Measurements from ENCODE around the gene STMN3. TPM values are rescaled to one million over a fixed set of nuclear protein-coding genes. Genes with fewer than 3 reads are reported as not detected.

Gene STMN3
- total RNA-seq, 4 donors from 2014 or later: 0.51 to 1.9 (median 0.88) TPM

- ATAC-seq: no peak
- in situ Hi-C loops (cut with MboI; ENCODE audit: low sequenced_read_pairs in 4 of 4): loop anchor here in 1 of 4 donors (25.0 kb wide), 1 partner anchor 108 kb away; the partner anchor contains the start of genes PTK6 and SRMS
- peaks cover 7 to 9% of the 10 kb centered on the region in 2 donors for H3K4me1 ChIP-seq
These were observed 8.0 kb downstream of the STMN3 start for GRCh38 chr20:63645218-63645617.

GRCh38 chr20:63643946-63644345 is 9.3 kb downstream of the STMN3 start:
- intact Hi-C loops (cut with DNase I; ENCODE audit: low total_unique reads) (loop anchor here (2.0 to 5.0 kb wide), 2 partner anchors 15 to 93 kb away; partner anchors contain the start of genes LIME1, RTEL1 and SLC2A4RG), in situ Hi-C loops (cut with MboI; ENCODE audit: low sequenced_read_pairs in 4 of 4) (loop anchor here in 1 of 4 donors (25.0 kb wide), 1 partner anchor 107 kb away; the partner anchor contains the start of genes PTK6 and SRMS)
- H3K9me3 ChIP-seq: no peaks in the 10 kb centered on the region
- no peak overlapping the region for H3K27ac ChIP-seq
- TF ChIP-seq, protein P1, sequence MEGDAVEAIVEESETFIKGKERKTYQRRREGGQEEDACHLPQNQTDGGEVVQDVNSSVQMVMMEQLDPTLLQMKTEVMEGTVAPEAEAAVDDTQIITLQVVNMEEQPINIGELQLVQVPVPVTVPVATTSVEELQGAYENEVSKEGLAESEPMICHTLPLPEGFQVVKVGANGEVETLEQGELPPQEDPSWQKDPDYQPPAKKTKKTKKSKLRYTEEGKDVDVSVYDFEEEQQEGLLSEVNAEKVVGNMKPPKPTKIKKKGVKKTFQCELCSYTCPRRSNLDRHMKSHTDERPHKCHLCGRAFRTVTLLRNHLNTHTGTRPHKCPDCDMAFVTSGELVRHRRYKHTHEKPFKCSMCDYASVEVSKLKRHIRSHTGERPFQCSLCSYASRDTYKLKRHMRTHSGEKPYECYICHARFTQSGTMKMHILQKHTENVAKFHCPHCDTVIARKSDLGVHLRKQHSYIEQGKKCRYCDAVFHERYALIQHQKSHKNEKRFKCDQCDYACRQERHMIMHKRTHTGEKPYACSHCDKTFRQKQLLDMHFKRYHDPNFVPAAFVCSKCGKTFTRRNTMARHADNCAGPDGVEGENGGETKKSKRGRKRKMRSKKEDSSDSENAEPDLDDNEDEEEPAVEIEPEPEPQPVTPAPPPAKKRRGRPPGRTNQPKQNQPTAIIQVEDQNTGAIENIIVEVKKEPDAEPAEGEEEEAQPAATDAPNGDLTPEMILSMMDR (IDR thresholded peaks at IDR 0.05 in 4 of 5, conservative IDR thresholded peaks at IDR 0.05 in 1 of 5): no peak
- TF ChIP-seq POLR2A (IDR thresholded peaks at IDR 0.05): no peak
- ATAC-seq: no peak
- H3K4me1 ChIP-seq: peaks cover 7 to 9% of the 10 kb centered on the region in 2 donors
- H3K27me3 ChIP-seq: no peaks in the 10 kb centered on the region
- H3K4me3 ChIP-seq: no peak overlapping the region
- DNase-seq: no peak
- no peaks in the 10 kb centered on the region for H3K36me3 ChIP-seq

More at GRCh38 chr20:63645218-63645617, 8.0 kb downstream of the STMN3 start:
- Histone ChIP-seq H3K27me3 (no peaks in the 10 kb centered on the region), H3K36me3 (no peaks in the 10 kb centered on the region), H3K9me3 (no peaks in the 10 kb centered on the region), H3K27ac (no peak overlapping the region), H3K4me3 (no peak overlapping the region)
- intact Hi-C loops (cut with DNase I; ENCODE audit: low total_unique reads): no loop called here
- no peak for DNase-seq
- TF ChIP-seq, protein P1 (IDR thresholded peaks at IDR 0.05 in 4 of 5, conservative IDR thresholded peaks at IDR 0.05 in 1 of 5): no peak
- no peak for TF ChIP-seq POLR2A (IDR thresholded peaks at IDR 0.05)

- TF ChIP-seq, protein P1 (IDR thresholded peaks at IDR 0.05 in 4 of 5, conservative IDR thresholded peaks at IDR 0.05 in 1 of 5): no peak
- TF ChIP-seq POLR2A (IDR thresholded peaks at IDR 0.05): no peak
- in situ Hi-C loops (cut with MboI; ENCODE audit: low sequenced_read_pairs in 4 of 4): loop anchor here in 1 of 4 donors (25.0 kb wide), 1 partner anchor 106 kb away; the partner anchor contains the start of genes PTK6 and SRMS
- intact Hi-C loops (cut with DNase I; ENCODE audit: low total_unique reads): loop anchor here (2.0 to 5.0 kb wide), 2 partner anchors 15 to 94 kb away; partner anchors contain the start of genes LIME1, RTEL1 and SLC2A4RG
- Histone ChIP-seq H3K27ac (no peak overlapping the region), H3K36me3 (no peaks in the 10 kb centered on the region), H3K4me3 (no peak overlapping the region), H3K27me3 (no peaks in the 10 kb centered on the region), H3K4me1 (peaks cover 7 to 9% of the 10 kb centered on the region in 2 donors), H3K9me3 (no peaks in the 10 kb centered on the region)
- ATAC-seq (no peak), DNase-seq (no peak)
These were observed 9.7 kb downstream of the STMN3 start for GRCh38 chr20:63643499-63643898.

GRCh38 chr20:63642527-63643247 is 10.5 kb downstream of the STMN3 start:
- H3K9me3 ChIP-seq: no peaks in the 10 kb centered on the region
- peak overlapping the region; percentile 48 to 70 (median 62) for H3K4me3 ChIP-seq
- DNase-seq: no peak
- peaks cover 9 to 10% of the 10 kb centered on the region in 2 donors for H3K4me1 ChIP-seq
- intact Hi-C loops (cut with DNase I; ENCODE audit: low total_unique reads) (loop anchor here (2.0 to 5.0 kb wide), 2 partner anchors 16 to 95 kb away; partner anchors contain the start of genes LIME1, RTEL1 and SLC2A4RG), in situ Hi-C loops (cut with MboI; ENCODE audit: low sequenced_read_pairs in 4 of 4) (loop anchor here in 1 of 4 donors (25.0 kb wide), 1 partner anchor 105 kb away; the partner anchor contains the start of genes PTK6 and SRMS)
- ATAC-seq: no peak
- H3K27ac ChIP-seq: peak overlapping the region; percentile 26 to 78 (median 76)
- no peaks in the 10 kb centered on the region for H3K36me3 ChIP-seq
- TF ChIP-seq, protein P1 (IDR thresholded peaks at IDR 0.05 in 4 of 5, conservative IDR thresholded peaks at IDR 0.05 in 1 of 5): no peak
- TF ChIP-seq POLR2A (IDR thresholded peaks at IDR 0.05): no peak
- no peaks in the 10 kb centered on the region for H3K27me3 ChIP-seq

Measured in gastrocnemius medialis (tissue), 4 donors.